HUES64 (cell line): ENCODE data around the gene CRIP1.

ENCODE experiments used
- H3K27ac ChIP-seq: 2 replicates; pipeline ENCODE4 v1.7.0; 2013; ENCODE audit warnings: low read depth, low read length, inconsistent platforms
- H3K27me3 ChIP-seq: 2 replicates; pipeline ENCODE4 v1.6.1; 2013; ENCODE audit warnings: mild to moderate bottlenecking, low read length; ENCODE audit not compliant: insufficient read depth
- H3K36me3 ChIP-seq: 2 replicates; pipeline ENCODE4 v1.6.1; 2013; ENCODE audit warnings: mild to moderate bottlenecking, low read length; ENCODE audit not compliant: insufficient read depth
- H3K4me1 ChIP-seq: 2 replicates; pipeline ENCODE4 v1.6.1; 2013; ENCODE audit warnings: mild to moderate bottlenecking, low read length, moderate library complexity; ENCODE audit not compliant: insufficient read depth
- H3K4me3 ChIP-seq: 2 replicates; pipeline ENCODE4 v1.5.1; 2013; ENCODE audit warnings: mild to moderate bottlenecking, low read length, moderate library complexity
- H3K9ac ChIP-seq: 2 replicates; pipeline ENCODE4 v1.6.1; 2013; ENCODE audit warnings: mild to moderate bottlenecking, low read depth, low read length
- H3K9me3 ChIP-seq: 2 replicates; pipeline ENCODE4 v1.6.1; 2013; ENCODE audit warnings: low read depth, low read length; ENCODE audit not compliant: insufficient read depth
- WGBS: fragments of 150-250, 120-280 bp; methylation state at CpG from one replicate; pipeline ENCODE4 v1.1.7; 2013; ENCODE audit warnings: missing lambda C conversion rate; 5-methylcytosine and 5-hydroxymethylcytosine counted together

The CRIP1 gene

DNA sequence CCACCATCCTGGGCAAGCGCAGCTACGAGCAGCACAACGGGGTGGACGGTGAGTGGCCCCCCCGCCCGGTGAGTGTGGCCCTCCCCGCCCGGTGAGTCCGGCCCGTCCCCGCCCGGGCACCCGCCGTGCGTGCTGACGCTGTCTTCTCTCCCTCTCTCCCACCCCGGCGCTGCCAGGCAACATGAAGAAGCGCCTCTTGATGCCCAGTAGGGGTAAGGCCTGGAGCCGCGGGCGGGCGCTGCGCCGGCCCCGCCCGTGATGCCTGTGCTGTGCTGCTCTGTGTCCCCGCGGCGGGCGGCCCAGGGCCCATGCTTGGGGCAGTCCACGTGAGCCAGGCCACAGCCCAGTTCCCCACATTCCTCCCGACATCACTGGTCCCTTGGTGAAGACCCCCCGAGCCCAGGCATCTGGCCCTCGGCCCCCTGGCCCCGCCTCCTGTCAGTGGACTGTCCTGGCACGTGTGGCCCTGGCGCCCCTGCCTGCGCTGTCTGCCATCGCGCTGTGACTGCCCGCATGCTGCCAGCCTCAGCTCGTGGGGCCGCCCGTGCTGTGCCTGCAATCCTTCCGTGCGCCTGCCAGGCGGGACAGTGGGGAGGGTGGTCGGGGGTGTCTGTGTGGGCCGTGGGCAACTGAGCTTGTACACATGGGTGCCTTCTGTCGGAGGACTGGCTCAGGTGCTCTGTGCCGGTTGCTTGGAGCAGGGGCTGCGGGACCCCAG is 20.0 kb upstream of the CRIP1 start:
- Histone ChIP-seq H3K9ac (no peak overlapping the region), H3K4me3 (no peak overlapping the region), H3K9me3 (no peaks in the 10 kb centered on the region), H3K36me3 (peaks cover 73% of the 10 kb centered on the region), H3K27me3 (no peaks in the 10 kb centered on the region), H3K4me1 (no peaks in the 10 kb centered on the region), H3K27ac (no peak overlapping the region)
- WGBS: 96% methylated on average over 53 of the region's 53 CpGs

DNA sequence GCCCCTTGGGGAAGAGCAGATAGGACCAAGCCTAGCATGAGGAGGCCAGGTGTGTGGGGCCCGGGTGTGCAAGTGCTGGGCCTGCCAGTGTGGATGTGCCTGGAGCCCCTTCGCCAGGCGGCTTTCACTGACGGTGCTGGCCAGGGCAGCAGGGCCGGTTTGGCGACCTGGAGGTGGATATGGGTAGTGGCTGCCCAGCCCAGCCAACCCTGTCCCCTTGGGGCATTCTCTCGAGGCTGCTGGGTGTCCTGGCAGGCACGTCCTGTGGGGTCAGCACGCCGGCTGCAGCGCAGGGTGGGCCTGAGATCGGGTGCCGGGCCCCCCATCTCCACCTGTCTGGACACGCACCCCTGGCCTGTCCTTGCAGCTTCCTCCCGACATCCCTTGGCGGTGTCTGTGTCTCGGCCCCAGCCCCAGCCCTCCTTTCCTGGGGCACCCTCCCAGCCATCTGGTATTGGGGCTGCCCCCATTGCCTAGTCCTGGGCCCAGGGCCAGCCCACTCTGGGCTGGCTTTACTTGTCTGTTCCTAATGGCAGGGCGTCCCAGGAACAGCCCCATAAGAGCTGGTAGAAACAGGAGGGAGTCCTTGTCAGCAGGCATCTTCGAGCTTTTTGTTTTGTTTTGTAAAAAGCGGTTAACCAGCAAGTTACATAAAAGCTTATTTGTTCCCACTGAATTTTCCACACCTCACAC is 19.3 kb upstream of the CRIP1 start:
- no peak overlapping the region for H3K9ac ChIP-seq
- 94% methylated on average over 20 of the region's 20 CpGs for WGBS
- H3K4me1 ChIP-seq: no peaks in the 10 kb centered on the region
- H3K27ac ChIP-seq: no peak overlapping the region
- no peaks in the 10 kb centered on the region for H3K27me3 ChIP-seq
- H3K9me3 ChIP-seq: no peaks in the 10 kb centered on the region
- peaks cover 69% of the 10 kb centered on the region for H3K36me3 ChIP-seq
- H3K4me3 ChIP-seq: no peak overlapping the region

DNA sequence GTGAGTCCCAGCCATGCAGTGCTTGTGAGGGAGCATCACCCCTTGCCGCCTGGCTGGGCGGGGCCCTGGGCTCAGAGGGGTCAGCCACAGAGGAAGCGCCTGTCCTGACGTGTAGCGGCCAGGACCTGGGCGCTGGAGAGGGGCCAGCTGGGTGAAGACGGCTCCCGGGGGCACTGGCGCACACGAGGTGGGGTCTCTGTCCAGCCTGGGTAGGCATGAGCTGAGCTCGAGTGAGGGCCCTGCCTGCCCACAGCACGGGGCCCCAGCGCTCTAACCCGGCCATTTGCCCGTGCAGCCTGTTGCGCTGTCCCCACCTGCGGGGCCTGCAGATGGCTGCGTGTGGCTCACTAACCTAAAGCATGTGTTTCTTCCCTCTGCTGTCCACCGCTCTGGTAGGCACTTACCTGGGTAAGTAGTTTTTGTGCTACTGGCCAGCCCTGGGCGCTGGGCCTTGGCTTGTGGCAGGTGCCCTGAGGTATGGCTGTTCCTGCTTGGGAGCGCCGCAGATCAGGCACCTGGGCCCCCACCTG is 18.7 kb upstream of the CRIP1 start:
- no peak overlapping the region for H3K27ac ChIP-seq
- no peak overlapping the region for H3K9ac ChIP-seq
- no peak overlapping the region for H3K4me3 ChIP-seq
- no peaks in the 10 kb centered on the region for H3K4me1 ChIP-seq
- H3K36me3 ChIP-seq: peaks cover 63% of the 10 kb centered on the region
- no peaks in the 10 kb centered on the region for H3K27me3 ChIP-seq
- no peaks in the 10 kb centered on the region for H3K9me3 ChIP-seq
- 96% methylated on average over 22 of the region's 22 CpGs for WGBS

DNA sequence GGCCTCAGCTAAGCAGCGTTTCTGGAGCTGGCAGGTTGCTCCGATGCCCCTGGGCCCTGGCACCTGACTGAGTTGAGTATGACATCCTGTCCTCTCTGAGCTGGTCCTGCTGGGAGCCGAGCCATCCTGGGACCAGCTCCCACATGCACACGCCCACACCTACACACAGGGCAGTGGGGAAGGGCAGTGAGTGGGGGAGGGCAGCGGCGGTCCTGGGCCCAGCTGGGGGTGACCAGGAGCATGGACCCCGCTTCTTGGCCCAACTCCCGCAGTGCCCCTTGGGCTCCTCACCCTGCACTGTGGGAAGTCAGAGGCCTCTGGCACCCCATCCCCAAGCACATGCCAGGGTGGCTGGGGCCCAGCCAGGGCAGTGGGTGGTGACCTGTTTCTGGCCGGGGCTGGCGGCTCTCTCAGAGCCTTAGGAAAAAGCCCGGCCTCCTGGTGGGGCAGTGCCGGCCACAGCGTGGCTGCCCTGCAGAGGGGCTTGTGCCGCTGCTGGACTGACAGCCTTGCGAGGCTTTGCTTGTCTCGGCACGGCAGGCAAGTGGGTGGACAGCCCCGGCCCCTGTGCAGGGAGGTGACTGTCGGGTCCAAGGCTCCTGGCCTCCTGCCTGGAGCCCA is 18.0 kb upstream of the CRIP1 start:
- no peak overlapping the region for H3K27ac ChIP-seq
- no peak overlapping the region for H3K9ac ChIP-seq
- H3K9me3 ChIP-seq: no peaks in the 10 kb centered on the region
- H3K27me3 ChIP-seq: no peaks in the 10 kb centered on the region
- H3K4me1 ChIP-seq: no peaks in the 10 kb centered on the region
- peaks cover 56% of the 10 kb centered on the region for H3K36me3 ChIP-seq
- 95% methylated on average over 19 of the region's 19 CpGs for WGBS
- H3K4me3 ChIP-seq: no peak overlapping the region

DNA sequence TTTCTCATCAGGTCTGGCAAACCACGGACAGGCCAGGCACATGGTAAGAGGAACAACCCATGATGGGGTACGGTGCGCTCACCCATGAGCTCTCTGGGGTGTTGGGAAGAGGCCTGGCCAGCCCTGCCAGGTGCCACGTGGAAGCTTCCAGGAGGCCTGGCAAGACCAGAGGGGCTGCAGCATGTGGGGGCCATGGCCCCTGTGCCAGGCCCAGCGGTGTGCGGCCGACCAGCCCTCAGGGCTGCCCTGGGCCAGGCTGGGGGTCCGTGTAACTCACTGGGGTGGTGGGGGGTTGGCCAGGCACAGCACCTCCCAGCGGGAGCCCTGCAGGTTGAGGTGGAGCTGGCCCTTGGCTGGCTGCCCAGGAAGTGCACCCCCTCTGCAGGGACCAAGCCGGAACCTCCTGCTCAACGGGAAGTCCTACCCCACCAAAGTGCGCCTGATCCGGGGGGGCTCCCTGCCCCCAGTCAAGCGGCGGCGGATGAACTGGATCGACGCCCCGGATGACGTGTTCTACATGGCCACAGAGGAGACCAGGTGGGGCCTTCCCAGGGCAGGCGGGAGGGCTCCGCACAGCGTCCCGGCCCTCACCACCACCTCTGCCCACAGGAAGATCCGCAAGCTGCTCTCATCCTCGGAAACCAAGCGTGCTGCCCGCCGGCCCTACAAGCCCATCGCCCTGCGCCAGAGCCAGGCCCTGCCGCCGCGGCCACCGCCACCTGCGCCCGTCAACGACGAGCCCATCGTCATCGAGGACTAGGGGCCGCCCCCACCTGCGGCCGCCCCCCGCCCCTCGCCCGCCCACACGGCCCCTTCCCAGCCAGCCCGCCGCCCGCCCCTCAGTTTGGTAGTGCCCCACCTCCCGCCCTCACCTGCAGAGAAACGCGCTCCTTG is 17.0 kb upstream of the CRIP1 start:
- no peaks in the 10 kb centered on the region for H3K4me1 ChIP-seq

DNA sequence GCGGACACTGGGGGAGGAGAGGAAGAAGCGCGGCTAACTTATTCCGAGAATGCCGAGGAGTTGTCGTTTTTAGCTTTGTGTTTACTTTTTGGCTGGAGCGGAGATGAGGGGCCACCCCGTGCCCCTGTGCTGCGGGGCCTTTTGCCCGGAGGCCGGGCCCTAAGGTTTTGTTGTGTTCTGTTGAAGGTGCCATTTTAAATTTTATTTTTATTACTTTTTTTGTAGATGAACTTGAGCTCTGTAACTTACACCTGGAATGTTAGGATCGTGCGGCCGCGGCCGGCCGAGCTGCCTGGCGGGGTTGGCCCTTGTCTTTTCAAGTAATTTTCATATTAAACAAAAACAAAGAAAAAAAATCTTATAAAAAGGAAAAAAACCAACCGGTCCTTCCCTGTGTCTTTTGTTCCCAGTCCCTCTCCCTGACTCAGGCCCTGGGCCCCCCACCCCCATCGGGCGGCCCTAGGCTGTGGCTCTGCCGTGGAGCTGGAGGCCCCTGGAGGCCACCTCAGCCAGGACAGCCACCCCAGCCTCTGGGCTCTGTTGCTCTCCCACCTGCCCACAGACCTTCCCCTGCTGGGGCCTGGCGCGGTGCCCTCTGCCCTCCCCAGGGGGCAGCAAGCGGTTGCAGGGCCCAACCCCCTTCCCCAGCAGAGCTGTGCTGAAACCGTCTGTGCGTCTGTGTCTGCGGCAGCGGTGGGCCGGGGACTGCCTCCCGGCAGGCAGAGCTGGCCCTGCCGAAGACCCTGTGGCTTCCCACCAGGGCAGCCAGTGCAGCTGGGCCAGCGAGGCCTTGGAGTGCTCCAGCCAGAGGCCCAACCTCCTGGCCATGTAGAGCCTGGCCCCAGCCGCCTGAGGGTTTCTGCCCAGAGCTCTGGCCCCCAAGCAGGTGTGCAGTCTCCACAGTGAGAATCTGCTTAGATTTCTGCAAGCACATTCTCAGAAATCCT is 16.1 kb upstream of the CRIP1 start:
- Histone ChIP-seq H3K4me1 (no peaks in the 10 kb centered on the region), H3K9ac (no peak overlapping the region), H3K9me3 (no peaks in the 10 kb centered on the region), H3K36me3 (peaks cover 39% of the 10 kb centered on the region; the same call in 1 of the 2 replicates), H3K27ac (peak overlapping the region; percentile 62; the same call in 1 of the 2 replicates), H3K27me3 (peaks cover 10% of the 10 kb centered on the region), H3K4me3 (no peak overlapping the region)
- WGBS: 86% methylated on average over 33 of the region's 34 CpGs

More for the DNA sequence above, 17.0 kb upstream of the CRIP1 start:
- peaks cover 47% of the 10 kb centered on the region for H3K36me3 ChIP-seq
- H3K4me3 ChIP-seq: no peak overlapping the region
- H3K9ac ChIP-seq: no peak overlapping the region
- peaks cover under 1% of the 10 kb centered on the region for H3K27me3 ChIP-seq
- H3K9me3 ChIP-seq: no peaks in the 10 kb centered on the region
- no peak overlapping the region for H3K27ac ChIP-seq
- 94% methylated on average over 54 of the region's 54 CpGs for WGBS

DNA sequence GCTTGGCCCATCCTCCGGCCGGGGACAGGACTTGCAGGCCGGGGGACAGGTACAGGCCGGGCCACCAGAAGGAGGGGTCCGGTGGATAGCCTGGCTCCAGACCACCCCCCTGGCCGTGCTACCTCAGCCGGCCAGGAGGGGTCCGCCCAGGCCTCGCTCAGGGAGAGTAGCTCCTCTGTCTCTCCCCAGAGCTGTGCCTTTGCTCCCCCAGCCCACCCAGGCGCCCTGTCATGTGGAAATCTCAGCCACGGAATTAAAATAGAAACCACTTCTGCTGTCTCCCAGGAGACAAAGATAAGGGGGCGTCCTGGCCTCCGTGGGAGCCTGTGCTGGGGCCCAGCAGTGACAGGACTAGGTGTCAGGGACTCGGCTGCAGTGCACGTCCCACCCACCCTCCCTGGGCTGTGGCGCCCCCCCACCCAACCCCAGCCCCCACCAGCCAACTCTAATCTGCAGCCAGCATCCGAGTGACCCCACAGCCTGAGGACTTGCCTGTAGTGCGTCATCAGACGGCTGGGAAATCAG is 15.3 kb upstream of the CRIP1 start:
- whole genome bisulfite sequencing: 71% methylated on average over 17 of the region's 19 CpGs
- Histone ChIP-seq H3K4me3 (no peak overlapping the region), H3K4me1 (no peaks in the 10 kb centered on the region)

DNA sequence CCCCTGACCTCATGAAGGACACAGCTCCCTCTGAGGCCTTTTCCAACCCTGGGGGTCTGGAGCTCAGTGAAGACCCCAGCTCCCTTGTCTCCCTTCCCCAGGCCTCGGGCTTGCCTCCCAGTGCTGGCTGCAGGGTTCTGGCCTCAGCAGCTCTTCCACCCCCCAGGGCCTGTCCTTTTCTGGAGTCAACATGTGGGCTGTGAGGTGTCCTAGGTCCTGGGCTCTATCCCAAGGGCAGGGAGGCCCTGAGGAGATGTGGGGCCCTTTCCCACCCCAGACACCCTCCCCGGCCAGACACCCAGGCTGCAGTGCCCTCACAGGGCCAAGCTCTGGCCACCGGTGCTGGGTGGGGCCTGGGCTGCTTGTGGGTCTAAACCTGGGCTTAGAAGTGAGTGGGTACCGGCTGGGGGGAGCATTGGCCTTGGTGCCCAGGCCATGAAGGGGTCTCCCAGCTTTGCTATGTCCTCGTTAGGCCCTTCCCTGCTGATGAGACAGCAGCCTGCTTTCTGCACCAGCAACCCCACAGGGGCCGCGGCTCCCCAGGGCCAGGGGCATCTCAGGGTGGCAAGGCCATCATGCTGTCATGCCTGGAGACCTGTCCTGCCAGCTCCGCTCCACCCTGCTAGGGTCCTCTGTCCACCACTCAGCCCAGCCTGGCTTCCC is 14.7 kb upstream of the CRIP1 start:
- no peaks in the 10 kb centered on the region for H3K4me1 ChIP-seq
- peaks cover 26% of the 10 kb centered on the region; the same call in 1 of the 2 replicates for H3K36me3 ChIP-seq
- no peak overlapping the region for H3K9ac ChIP-seq
- H3K27ac ChIP-seq: no peak overlapping the region
- H3K4me3 ChIP-seq: no peak overlapping the region
- 92% methylated on average over 8 of the region's 8 CpGs for WGBS
- H3K27me3 ChIP-seq: peaks cover 23% of the 10 kb centered on the region
- H3K9me3 ChIP-seq: no peaks in the 10 kb centered on the region

More for the DNA sequence above, 15.3 kb upstream of the CRIP1 start:
- H3K36me3 ChIP-seq: peaks cover 31% of the 10 kb centered on the region; the same call in 1 of the 2 replicates
- H3K27ac ChIP-seq: peak overlapping the region; percentile 62; the same call in 1 of the 2 replicates
- no peaks in the 10 kb centered on the region for H3K9me3 ChIP-seq
- H3K9ac ChIP-seq: no peak overlapping the region
- peaks cover 18% of the 10 kb centered on the region for H3K27me3 ChIP-seq

DNA sequence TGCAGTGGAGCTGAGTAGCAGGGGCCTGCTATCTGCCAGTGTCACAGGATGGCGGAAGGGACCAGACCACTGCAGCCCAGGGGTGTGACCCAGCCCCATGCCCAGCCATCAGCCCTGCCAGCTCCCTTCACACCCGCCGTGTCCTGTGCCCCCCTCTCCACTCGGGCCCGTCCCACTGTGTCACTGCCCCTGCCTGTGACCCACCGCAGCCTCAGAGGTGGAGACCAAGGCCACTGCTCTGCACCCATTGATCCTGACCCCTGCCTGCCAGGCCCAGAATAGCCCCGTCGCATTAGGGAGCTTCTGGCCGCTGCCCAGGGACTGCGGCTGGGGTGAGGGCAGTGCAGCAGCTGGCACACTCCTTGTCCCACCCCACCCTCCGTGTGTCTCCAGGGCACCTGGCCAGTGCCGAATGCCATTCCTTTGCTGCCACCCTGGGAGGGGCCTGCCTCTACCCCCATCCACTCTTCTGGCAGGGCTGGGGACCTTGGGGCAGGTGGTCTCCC is 14.1 kb upstream of the CRIP1 start:
- Histone ChIP-seq H3K27me3 (peaks cover 29% of the 10 kb centered on the region), H3K4me3 (no peak overlapping the region), H3K9ac (no peak overlapping the region), H3K36me3 (peaks cover 20% of the 10 kb centered on the region; the same call in 1 of the 2 replicates), H3K4me1 (no peaks in the 10 kb centered on the region), H3K27ac (no peak overlapping the region), H3K9me3 (no peaks in the 10 kb centered on the region)
- WGBS: 91% methylated on average over 12 of the region's 12 CpGs
